GM04504 (cell line): ENCODE measurements around the gene CMTM6.
"Not testable (repeated sequence)": the region's sequence is repeated elsewhere in the genome, so short reads cannot be mapped to it uniquely, and the experiment has no call there.

Experiments
- DNase-seq: peaks from one replicate; pipeline ENCODE4 v3.0.0-alpha.2; 2012; ENCODE audit warnings: low read depth

CMTM6 gene

GRCh38 chr3:32443478-32443877 is 59.2 kb downstream of the CMTM6 start:
- peak; percentile 22 for DNase-seq

- DNase-seq: no peak
These were observed 59.9 kb downstream of the CMTM6 start for GRCh38 chr3:32442766-32443165.

- DNase-seq: no peak
These were observed 61.9 kb downstream of the CMTM6 start for GRCh38 chr3:32440611-32441350.

DNA sequence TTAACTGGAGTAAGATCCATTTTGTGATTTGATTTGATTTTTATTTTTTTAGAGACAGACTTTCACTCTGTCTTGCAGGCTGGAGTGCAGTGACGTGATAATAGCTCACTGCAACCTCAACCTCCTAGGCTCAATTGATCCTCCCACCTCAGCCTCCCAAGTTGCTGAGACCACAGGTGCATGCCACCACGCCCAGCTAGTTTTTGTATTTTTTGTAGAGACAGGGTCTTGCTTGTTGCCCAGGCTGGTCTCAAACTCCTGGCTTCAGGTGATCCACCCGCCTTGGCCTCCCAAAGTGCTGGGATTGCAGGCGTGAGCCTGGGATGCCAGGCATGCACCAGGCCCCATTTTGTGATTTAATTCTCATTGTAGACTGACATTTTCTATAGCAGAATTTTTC is 63.2 kb downstream of the CMTM6 start:
- DNase-seq: not testable (repeated sequence)

- DNase-seq: no peak
These were observed 63.9 kb downstream of the CMTM6 start for GRCh38 chr3:32438596-32439344.

- no peak for DNase-seq
These were observed 64.8 kb downstream of the CMTM6 start for GRCh38 chr3:32437896-32438295.

- DNase-seq: no peak
These were observed 65.8 kb downstream of the CMTM6 start for GRCh38 chr3:32436816-32437189.

GRCh38 chr3:32435911-32436815 is 66.5 kb downstream of the CMTM6 start:
- no peak for DNase-seq

- DNase-seq: no peak
These were observed 68.4 kb downstream of the CMTM6 start for GRCh38 chr3:32434206-32434605.

- DNase-seq: no peak
These were observed 69.7 kb downstream of the CMTM6 start for GRCh38 chr3:32432711-32433530.

DNA sequence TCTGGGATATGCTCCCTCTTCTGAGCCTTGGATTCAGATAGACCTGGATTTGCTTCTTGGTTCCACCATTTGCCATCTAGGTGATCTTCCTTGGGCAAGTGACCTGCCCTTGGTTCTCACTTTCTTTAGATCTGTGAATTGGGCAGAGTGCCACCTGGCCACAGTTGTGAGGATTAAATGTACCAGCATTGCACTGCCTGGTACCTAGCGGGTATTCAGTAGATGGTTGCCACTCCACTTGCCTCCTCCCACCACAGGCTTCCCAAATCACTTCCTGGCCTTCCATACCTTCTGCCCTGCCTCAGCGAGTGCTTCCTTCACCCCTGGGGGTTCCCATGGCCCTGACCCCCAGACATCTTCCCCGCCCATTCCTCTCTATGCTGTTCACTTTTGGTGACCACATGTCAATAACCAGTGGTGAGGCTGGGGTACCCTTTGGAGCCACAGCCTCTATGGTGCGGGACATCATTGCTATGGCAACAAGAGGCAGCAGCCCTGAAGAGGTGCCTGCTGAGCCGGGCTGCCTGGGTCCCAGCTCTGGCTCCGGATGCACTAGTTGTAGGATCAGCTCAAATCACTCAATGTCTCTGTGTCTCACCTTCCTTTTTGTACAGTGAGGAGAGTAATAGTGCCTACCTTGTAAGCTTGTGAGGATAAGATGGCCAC is 70.5 kb downstream of the CMTM6 start:
- no peak for DNase-seq

- no peak for DNase-seq
These were observed 71.2 kb downstream of the CMTM6 start for GRCh38 chr3:32431481-32431880.
